A549 (cell line): ENCODE measurements around the gene PARP11. TPM values are rescaled to one million over a fixed set of nuclear protein-coding genes. Genes with fewer than 3 reads are reported as not detected.

ENCODE experiments used
- ATAC-seq, 2 experiments: fragments of 200-7000 bp in 1 of 2; fragments of >200 bp in 1 of 2; cut with Nextera tagmentation in 1 of 2; cut with Tn5 transposase in 1 of 2; 3 replicates each; pipeline versions ENCODE4 v1.8.0 to v1.9.1; 2018 to 2020; ENCODE audit warnings: mild to moderate bottlenecking in 1 of 2, moderate library complexity in 1 of 2
- CTCF ChIA-PET: fragments of 300-600 bp; sonication (Branson Sonifier 250); formaldehyde crosslinking; extraction: SDS; loops from one replicate; lab custom pipeline; 2021; ENCODE audit warnings: antibody characterized with exemption, inconsistent platforms; lab: Yijun Ruan, JAX
- POLR2A ChIA-PET: fragments of 350-600 bp; formaldehyde crosslinking; extraction: SDS; loops from one replicate; lab custom pipeline; 2021; ENCODE audit warnings: antibody characterized with exemption, inconsistent platforms; lab: Yijun Ruan, JAX
- DNase-seq, 2 experiments: peaks; one replicate each; pipeline versions ENCODE4 v3.0.0 to v3.0.0-alpha.2; 2011 to 2016; ENCODE audit warnings: low read depth in 1 of 2, low spot score in 1 of 2
- FAIRE-seq: peaks from 2 replicates; lab custom pipeline; 2011; peaks lifted over from hg19 to GRCh38; lab: Jason Lieb, UNC
- H3K27ac ChIP-seq, 2 experiments: fragments of >200 bp; sonication (Bioruptor Twin); formaldehyde crosslinking; 3 replicates each; pipeline ENCODE4 v1.5.1; 2016 to 2017
- H3K4me1 ChIP-seq: fragments of >200 bp; sonication (Bioruptor Twin); formaldehyde crosslinking; 3 replicates; pipeline ENCODE4 v1.6.1; 2016
- H3K4me2 ChIP-seq: fragments of >200 bp; sonication (Bioruptor Twin); formaldehyde crosslinking; 3 replicates; pipeline ENCODE4 v1.6.1; 2016
- H3K4me3 ChIP-seq: fragments of >200 bp; sonication (Bioruptor Twin); formaldehyde crosslinking; 3 replicates; pipeline ENCODE4 v1.5.1; 2016
- H3K9me3 ChIP-seq: fragments of >200 bp; sonication (Bioruptor Twin); formaldehyde crosslinking; 3 replicates; pipeline ENCODE4 v1.6.1; 2016
- ATOH8 ChIP-seq: fragments of 250-450 bp; sonication (Bioruptor Pico); IDR thresholded peaks from 2 replicates; pipeline ENCODE4 v1.5.0; 2020; ENCODE audit warnings: low read depth, mild to moderate bottlenecking, moderate library complexity
- BCL3 ChIP-seq: fragments of >200 bp; sonication (Bioruptor Twin); formaldehyde crosslinking; IDR thresholded peaks from 3 replicates; pipeline ENCODE4 v1.6.1; 2016
- BHLHE40 ChIP-seq: IDR thresholded peaks from 2 replicates; pipeline ENCODE4 v1.6.1; 2012; ENCODE audit warnings: low read depth, low read length, inconsistent platforms
- CBX2 ChIP-seq: fragments of 200-600 bp; sonication (generic); IDR thresholded peaks from 2 replicates; pipeline ENCODE4 v1.6.1; 2016; ENCODE audit warnings: low read depth, mild to moderate bottlenecking, borderline replicate concordance
- CHD4 ChIP-seq: fragments of 200-600 bp; sonication (generic); IDR thresholded peaks from 2 replicates; pipeline ENCODE4 v1.6.1; 2016; ENCODE audit warnings: antibody characterized with exemption, mild to moderate bottlenecking, borderline replicate concordance
- E2F6 ChIP-seq: IDR thresholded peaks from 2 replicates; pipeline ENCODE4 v1.6.1; 2012; ENCODE audit warnings: low read depth, borderline replicate concordance
- ELK1 ChIP-seq: fragments of 150-350 bp; IDR thresholded peaks from 2 replicates; pipeline ENCODE4 v1.6.1; 2014; ENCODE audit warnings: low read depth, mild to moderate bottlenecking, low read length
- GATA3 ChIP-seq: IDR thresholded peaks from 2 replicates; pipeline ENCODE4 v1.6.1; 2012; ENCODE audit warnings: borderline replicate concordance
- HEYL ChIP-seq: fragments of 250-450 bp; sonication (Bioruptor Pico); IDR thresholded peaks from 2 replicates; pipeline ENCODE4 v1.8.0; 2021; ENCODE audit warnings: mild to moderate bottlenecking, moderate library complexity
- HMGXB4 ChIP-seq: fragments of 250-450 bp; sonication (Bioruptor Pico); IDR thresholded peaks from 2 replicates; pipeline ENCODE4 v1.5.0; 2021; ENCODE audit warnings: mild to moderate bottlenecking, moderate library complexity, borderline replicate concordance
- HOXA7 ChIP-seq: fragments of 250-450 bp; sonication (Bioruptor Pico); IDR thresholded peaks from 2 replicates; pipeline ENCODE4 v1.5.0; 2020; ENCODE audit warnings: mild to moderate bottlenecking, moderate library complexity
- HOXB13 ChIP-seq: fragments of 250-450 bp; sonication (Bioruptor Pico); IDR thresholded peaks from 2 replicates; pipeline ENCODE4 v1.5.0; 2020; ENCODE audit warnings: low read depth, mild to moderate bottlenecking, moderate library complexity
- JUNB ChIP-seq: fragments of >200 bp; sonication (Bioruptor Twin); formaldehyde crosslinking; IDR thresholded peaks from 2 replicates; pipeline ENCODE4 v1.6.1; 2016
- MAX ChIP-seq: IDR thresholded peaks from 2 replicates; pipeline ENCODE4 v1.6.1; 2012
- MYC ChIP-seq: IDR thresholded peaks from 2 replicates; pipeline ENCODE4 v1.6.1; 2012; ENCODE audit warnings: mild to moderate bottlenecking, inconsistent platforms, low read length, improper control_type of control experiment, borderline replicate concordance
- NR3C1 ChIP-seq: fragments of >200 bp; sonication (Bioruptor Twin); formaldehyde crosslinking; IDR thresholded peaks from 3 replicates; pipeline ENCODE4 v1.6.1; 2017
- POLR2A ChIP-seq: IDR thresholded peaks from 2 replicates; pipeline ENCODE4 v1.6.1; 2012; ENCODE audit warnings: mild to moderate bottlenecking, low read length
- RAD21 ChIP-seq, 2 experiments: fragments of >200 bp in 1 of 2; sonication (Bioruptor Twin) in 1 of 2; formaldehyde crosslinking in 1 of 2; IDR thresholded peaks in 1 of 2; conservative IDR thresholded peaks in 1 of 2; 2 replicates in 1 of 2; 3 replicates in 1 of 2; pipeline ENCODE4 v1.6.1; 2012 to 2018; ENCODE audit warnings: inconsistent platforms in 1 of 2
- RARB ChIP-seq: fragments of 250-450 bp; sonication (Bioruptor Pico); IDR thresholded peaks from 2 replicates; pipeline ENCODE4 v1.8.0; 2021; ENCODE audit warnings: mild to moderate bottlenecking, moderate library complexity
- REST ChIP-seq: fragments of 200-600 bp; sonication (generic); IDR thresholded peaks from 2 replicates; pipeline ENCODE4 v1.6.1; 2016; ENCODE audit warnings: antibody characterized with exemption, mild to moderate bottlenecking, moderate library complexity
- RFX5 ChIP-seq: fragments of 450-650 bp; IDR thresholded peaks from 2 replicates; pipeline ENCODE4 v1.7.1; 2014; ENCODE audit warnings: antibody characterized with exemption, mild to moderate bottlenecking, moderate library complexity
- SMC3 ChIP-seq: fragments of >200 bp; sonication (Bioruptor Twin); formaldehyde crosslinking; IDR thresholded peaks from 3 replicates; pipeline ENCODE4 v1.6.1; 2018; ENCODE audit warnings: inconsistent platforms
- TP53 ChIP-seq: fragments of 250-450 bp; sonication (Bioruptor Pico); IDR thresholded peaks from 2 replicates; pipeline ENCODE4 v1.5.0; 2021; ENCODE audit warnings: mild to moderate bottlenecking, moderate library complexity
- USF2 ChIP-seq: fragments of 450-650 bp; IDR thresholded peaks from 2 replicates; pipeline ENCODE4 v1.6.1; 2014; ENCODE audit warnings: antibody characterized with exemption
- ZSCAN20 ChIP-seq: fragments of 250-450 bp; sonication (Bioruptor Pico); IDR thresholded peaks from 2 replicates; pipeline ENCODE4 v1.8.0; 2022; ENCODE audit warnings: mild to moderate bottlenecking, moderate library complexity
- WGBS: methylation state at CpG from one replicate; pipeline ENCODE4 v1.1.6; 2017; ENCODE audit errors: missing lambda C conversion rate; 5-methylcytosine and 5-hydroxymethylcytosine counted together
- polyA plus RNA-seq, 4 experiments: library from polyadenylated mRNA; depleted of rRNA in 3 of 4; stranded (reverse); fragments of >200 nt; fragmentation: RNase III in 1 of 4; extraction: RNeasy Plus Mini Kit Qiagen cat#74134 plus additional on column Dnase treatment in 1 of 4; gene quantifications; 2 replicates in 3 of 4; 3 replicates in 1 of 4; pipeline ENCODE4 v1.2.3, GENCODE V29; 2011 to 2017

Gene PARP11
- polyA plus RNA-seq, 2 of the 4 experiments (the other 2 are of a cell fraction) = 2.1 to 6.7 TPM

- no peaks in the 10 kb centered on the region for H3K4me1 ChIP-seq
- no peak for TF ChIP-seq ELK1
- TF ChIP-seq HMGXB4 (CRISPR knock-in tag) = no peak
- no peak for TF ChIP-seq HOXB13 (CRISPR knock-in tag)
- no peak for TF ChIP-seq SMC3
- TF ChIP-seq RARB (CRISPR knock-in tag) = no peak
- no peak for TF ChIP-seq MYC
- TF ChIP-seq ATOH8 (CRISPR knock-in tag) = no peak
- TF ChIP-seq HOXA7 = no peak
- no peak for TF ChIP-seq BCL3
- TF ChIP-seq POLR2A = no peak
- no peak for TF ChIP-seq NR3C1
- no peak for TF ChIP-seq USF2
- no peak for TF ChIP-seq BHLHE40
- TF ChIP-seq E2F6 = no peak
- no peak for TF ChIP-seq JUNB
- no peak for TF ChIP-seq RAD21 (conservative IDR thresholded peaks at IDR 0.05 in 1 of 2, IDR thresholded peaks at IDR 0.05 in 1 of 2)
- no peak for TF ChIP-seq RFX5
- no peak for TF ChIP-seq HEYL (CRISPR knock-in tag)
- no peak for TF ChIP-seq GATA3
- 50% methylated on average over 5 of the region's 5 CpGs for WGBS
- CTCF ChIA-PET = no interaction called here
- H3K27ac ChIP-seq = no peak overlapping the region
- DNase-seq (no peak), ATAC-seq (no peak), FAIRE-seq (no peak)
- no peaks in the 10 kb centered on the region for H3K9me3 ChIP-seq
- H3K4me3 ChIP-seq = no peak overlapping the region
- no peak overlapping the region for H3K4me2 ChIP-seq
- POLR2A ChIA-PET = no interaction called here
Observed at GRCh38 chr12:3842517-3842916, 30.7 kb downstream of the PARP11 start.

- WGBS = 67% methylated on average over 3 of the region's 3 CpGs
- no peak for TF ChIP-seq TP53 (CRISPR knock-in tag)
- TF ChIP-seq USF2 = no peak
- no peak for TF ChIP-seq NR3C1
- no peak for TF ChIP-seq CBX2
- no peak for TF ChIP-seq CHD4
- no peak for TF ChIP-seq REST
- TF ChIP-seq ZSCAN20 = no peak
- TF ChIP-seq HEYL (CRISPR knock-in tag) = no peak
- TF ChIP-seq MAX = no peak
- POLR2A ChIA-PET = no interaction called here
Observed at GRCh38 chr12:3841783-3842182, 31.4 kb downstream of the PARP11 start.

More at GRCh38 chr12:3841783-3842182, 31.4 kb downstream of the PARP11 start:
- CTCF ChIA-PET = no interaction called here
- DNase-seq = no peak
- no peak for FAIRE-seq
- no peak for ATAC-seq
- H3K4me2 ChIP-seq = no peak overlapping the region
- H3K4me1 ChIP-seq = no peaks in the 10 kb centered on the region
- no peaks in the 10 kb centered on the region for H3K9me3 ChIP-seq
- no peak overlapping the region for H3K4me3 ChIP-seq
- no peak overlapping the region for H3K27ac ChIP-seq
